HUES64 (cell line): Measurements from ENCODE around the gene USP40.

Source experiments
- H3K27ac ChIP-seq: 2 replicates; pipeline ENCODE4 v1.7.0; 2013; ENCODE audit warnings: low read depth, low read length, inconsistent platforms
- H3K27me3 ChIP-seq: 2 replicates; pipeline ENCODE4 v1.6.1; 2013; ENCODE audit warnings: mild to moderate bottlenecking, low read length; ENCODE audit not compliant: insufficient read depth
- H3K36me3 ChIP-seq: 2 replicates; pipeline ENCODE4 v1.6.1; 2013; ENCODE audit warnings: mild to moderate bottlenecking, low read length; ENCODE audit not compliant: insufficient read depth
- H3K4me1 ChIP-seq: 2 replicates; pipeline ENCODE4 v1.6.1; 2013; ENCODE audit warnings: mild to moderate bottlenecking, low read length, moderate library complexity; ENCODE audit not compliant: insufficient read depth
- H3K4me3 ChIP-seq: 2 replicates; pipeline ENCODE4 v1.5.1; 2013; ENCODE audit warnings: mild to moderate bottlenecking, low read length, moderate library complexity
- H3K9ac ChIP-seq: 2 replicates; pipeline ENCODE4 v1.6.1; 2013; ENCODE audit warnings: mild to moderate bottlenecking, low read depth, low read length
- H3K9me3 ChIP-seq: 2 replicates; pipeline ENCODE4 v1.6.1; 2013; ENCODE audit warnings: low read depth, low read length; ENCODE audit not compliant: insufficient read depth
- WGBS: fragments of 150-250, 120-280 bp; methylation state at CpG from one replicate; pipeline ENCODE4 v1.1.7; 2013; ENCODE audit warnings: missing lambda C conversion rate; 5-methylcytosine and 5-hydroxymethylcytosine counted together

Gene USP40

DNA sequence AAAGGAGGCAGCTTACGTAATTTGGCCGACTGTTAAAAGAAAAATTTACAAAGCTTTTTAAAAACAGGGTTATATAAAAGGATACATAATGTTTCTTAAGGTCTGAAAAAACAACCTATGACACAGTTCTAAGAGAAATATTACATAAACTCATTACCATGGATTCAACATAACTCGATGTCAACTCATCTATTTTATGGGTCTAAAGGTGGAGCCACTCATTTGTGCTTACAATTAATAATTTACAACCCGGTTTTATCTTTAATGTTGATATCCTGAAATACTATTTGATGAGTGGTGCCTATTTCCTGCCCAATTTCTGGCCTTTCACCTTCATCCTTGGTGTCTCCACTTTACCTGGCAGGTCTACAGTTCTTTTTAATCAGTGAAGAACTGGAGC, 15.1 kb downstream of the USP40 start:
- H3K9me3 ChIP-seq = no peaks in the 10 kb centered on the region
- no peak overlapping the region for H3K27ac ChIP-seq
- 0 out of 2 replicates have a peak, but pooled peaks cover 7% of the 10 kb centered on the region for H3K36me3 ChIP-seq
- no peaks in the 10 kb centered on the region for H3K27me3 ChIP-seq
- no peak overlapping the region for H3K4me3 ChIP-seq
- WGBS = 81% methylated on average over 2 of the region's 4 CpGs
- no peaks in the 10 kb centered on the region for H3K4me1 ChIP-seq
- no peak overlapping the region for H3K9ac ChIP-seq

- H3K4me3 ChIP-seq = no peak overlapping the region
- no peaks in the 10 kb centered on the region for H3K27me3 ChIP-seq
- H3K4me1 ChIP-seq = peaks cover 9% of the 10 kb centered on the region; the same call in 1 of the 2 replicates
- H3K9ac ChIP-seq = no peak overlapping the region
- no peak overlapping the region for H3K27ac ChIP-seq
- 93% methylated on average over 4 of the region's 4 CpGs for WGBS
- H3K36me3 ChIP-seq = 0 out of 2 replicates have a peak, but pooled peaks cover 3% of the 10 kb centered on the region
- no peaks in the 10 kb centered on the region for H3K9me3 ChIP-seq
Observed at GRCh38 chr2:233546774-233547173, 19.8 kb downstream of the USP40 start.

GRCh38 chr2:233546101-233546500, 20.5 kb downstream of the USP40 start:
- no peak overlapping the region for H3K9ac ChIP-seq
- peaks cover 9% of the 10 kb centered on the region; the same call in 1 of the 2 replicates for H3K4me1 ChIP-seq
- no peaks in the 10 kb centered on the region for H3K27me3 ChIP-seq
- H3K9me3 ChIP-seq = no peaks in the 10 kb centered on the region
- H3K27ac ChIP-seq = no peak overlapping the region
- no peak overlapping the region for H3K4me3 ChIP-seq
- 0 out of 2 replicates have a peak, but pooled peaks cover 3% of the 10 kb centered on the region for H3K36me3 ChIP-seq

DNA sequence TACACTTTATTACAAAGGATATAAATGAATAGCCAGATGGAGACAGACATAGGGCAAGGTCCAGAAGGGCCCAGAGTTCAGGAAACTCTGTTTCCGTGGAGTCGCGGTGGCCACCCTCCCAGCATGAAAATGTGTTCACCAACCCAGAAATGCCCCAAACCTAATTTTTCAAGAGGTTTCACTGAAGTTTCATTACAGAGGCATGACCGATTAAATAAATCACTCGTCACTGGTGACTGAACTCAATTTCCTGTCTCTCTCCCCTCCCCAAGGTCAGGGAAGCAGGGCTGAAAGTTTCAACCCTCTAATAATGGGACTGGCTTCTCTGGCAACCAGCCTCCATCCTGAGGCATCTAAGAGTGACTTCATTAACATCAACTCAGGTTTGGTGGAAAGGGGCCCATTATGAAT, 22.4 kb downstream of the USP40 start:
- H3K27me3 ChIP-seq = no peaks in the 10 kb centered on the region
- no peak overlapping the region for H3K4me3 ChIP-seq
- peaks cover 9% of the 10 kb centered on the region; the same call in 1 of the 2 replicates for H3K4me1 ChIP-seq
- H3K27ac ChIP-seq = no peak overlapping the region
- WGBS = 96% methylated on average over 5 of the region's 5 CpGs
- no peaks in the 10 kb centered on the region for H3K9me3 ChIP-seq
- H3K9ac ChIP-seq = no peak overlapping the region
- 0 out of 2 replicates have a peak, but pooled peaks cover 3% of the 10 kb centered on the region for H3K36me3 ChIP-seq

GRCh38 chr2:233542507-233542906, 24.1 kb downstream of the USP40 start:
- Histone ChIP-seq H3K4me1 (peaks cover 9% of the 10 kb centered on the region; the same call in 1 of the 2 replicates), H3K27ac (no peak overlapping the region), H3K36me3 (no peaks in the 10 kb centered on the region), H3K9me3 (no peaks in the 10 kb centered on the region), H3K27me3 (no peaks in the 10 kb centered on the region), H3K4me3 (no peak overlapping the region), H3K9ac (no peak overlapping the region)
- WGBS = 93% methylated on average over 5 of the region's 5 CpGs

GRCh38 chr2:233538741-233539140, 27.8 kb downstream of the USP40 start:
- no peak overlapping the region for H3K4me3 ChIP-seq
- no peaks in the 10 kb centered on the region for H3K27me3 ChIP-seq
- WGBS = 93% methylated on average over 4 of the region's 5 CpGs
- no peaks in the 10 kb centered on the region for H3K36me3 ChIP-seq
- H3K9me3 ChIP-seq = no peaks in the 10 kb centered on the region
- H3K27ac ChIP-seq = no peak overlapping the region
- no peaks in the 10 kb centered on the region for H3K4me1 ChIP-seq
- H3K9ac ChIP-seq = no peak overlapping the region

GRCh38 chr2:233535271-233535670, 31.3 kb downstream of the USP40 start:
- Histone ChIP-seq H3K4me3 (no peak overlapping the region), H3K9me3 (no peaks in the 10 kb centered on the region), H3K36me3 (no peaks in the 10 kb centered on the region), H3K9ac (no peak overlapping the region), H3K27me3 (no peaks in the 10 kb centered on the region), H3K27ac (no peak overlapping the region), H3K4me1 (no peaks in the 10 kb centered on the region)

DNA sequence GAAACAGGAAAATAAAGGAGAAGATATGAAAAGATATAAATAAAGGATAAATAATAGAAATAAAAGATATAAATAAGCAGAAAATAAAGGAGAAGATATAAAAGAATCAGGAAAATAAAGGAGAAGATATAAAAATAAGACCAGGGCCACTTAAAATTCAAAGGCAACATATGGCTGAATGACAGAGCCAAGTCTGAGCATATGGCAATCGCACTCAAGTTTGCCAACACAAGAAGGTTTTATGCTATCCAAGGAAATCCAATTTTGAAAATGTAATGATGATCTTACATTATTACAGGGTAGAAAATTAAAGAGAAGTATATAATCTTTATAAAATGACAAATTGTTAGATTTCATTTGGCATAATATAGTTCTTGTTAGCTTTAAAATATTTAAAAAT, 33.6 kb downstream of the USP40 start:
- H3K4me1 ChIP-seq = no peaks in the 10 kb centered on the region
- no peak overlapping the region for H3K4me3 ChIP-seq
- no peak overlapping the region for H3K27ac ChIP-seq
- H3K9ac ChIP-seq = no peak overlapping the region
- H3K9me3 ChIP-seq = no peaks in the 10 kb centered on the region
- H3K27me3 ChIP-seq = no peaks in the 10 kb centered on the region
- WGBS = 94% methylated on average over 1 of the region's 1 CpG
- no peaks in the 10 kb centered on the region for H3K36me3 ChIP-seq

DNA sequence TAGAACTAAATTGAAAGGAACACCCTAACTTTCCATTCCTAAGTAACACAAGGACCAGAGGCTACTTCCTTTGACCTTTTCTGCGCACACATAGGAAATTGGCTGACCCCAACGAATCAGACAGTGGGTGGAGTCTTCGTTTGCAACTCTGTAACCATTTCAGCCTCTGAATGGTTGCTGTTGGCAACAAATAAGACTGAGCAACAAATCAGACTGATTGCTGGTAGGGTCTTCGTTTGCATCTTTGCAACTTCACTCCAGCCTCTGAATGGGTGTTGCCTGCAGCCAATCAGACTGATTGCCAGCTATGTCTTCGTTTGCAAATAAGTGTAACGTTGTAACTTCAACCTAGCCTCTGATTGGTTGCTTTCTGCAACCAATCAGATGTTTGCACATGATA, 34.6 kb downstream of the USP40 start:
- H3K4me3 ChIP-seq = no peak overlapping the region
- no peaks in the 10 kb centered on the region for H3K4me1 ChIP-seq
- no peak overlapping the region for H3K9ac ChIP-seq
- no peaks in the 10 kb centered on the region for H3K36me3 ChIP-seq
- no peaks in the 10 kb centered on the region for H3K27me3 ChIP-seq
- WGBS = 77% methylated on average over 6 of the region's 6 CpGs
- H3K27ac ChIP-seq = no peak overlapping the region
- no peaks in the 10 kb centered on the region for H3K9me3 ChIP-seq

- H3K27me3 ChIP-seq = no peaks in the 10 kb centered on the region
- H3K9me3 ChIP-seq = no peaks in the 10 kb centered on the region
- H3K4me1 ChIP-seq = no peaks in the 10 kb centered on the region
- H3K27ac ChIP-seq = no peak overlapping the region
- no peak overlapping the region for H3K4me3 ChIP-seq
- H3K36me3 ChIP-seq = no peaks in the 10 kb centered on the region
- H3K9ac ChIP-seq = no peak overlapping the region
- 93% methylated on average over 1 of the region's 1 CpG for WGBS
Observed at GRCh38 chr2:233530381-233530780, 36.2 kb downstream of the USP40 start.

DNA sequence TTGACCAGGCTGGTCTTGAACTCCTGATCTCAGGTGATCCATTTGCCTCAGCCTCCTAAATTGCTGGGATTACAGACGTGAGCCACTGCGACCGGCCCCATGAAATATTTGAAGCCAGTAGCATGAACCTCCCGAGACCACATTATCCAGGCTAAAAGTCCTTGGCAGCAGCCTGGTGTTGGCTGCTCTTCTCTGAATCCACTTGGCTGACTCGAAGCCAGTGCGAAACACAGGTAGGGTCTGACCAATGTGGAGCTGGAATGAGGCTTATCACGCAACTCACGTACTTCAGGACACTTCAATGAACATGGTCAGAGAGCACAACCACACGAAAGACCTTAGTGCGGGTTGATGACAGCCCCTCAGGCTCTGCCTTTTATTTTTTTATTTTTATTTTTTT, 38.4 kb downstream of the USP40 start:
- H3K27me3 ChIP-seq = no peaks in the 10 kb centered on the region
- H3K36me3 ChIP-seq = no peaks in the 10 kb centered on the region
- no peak overlapping the region for H3K27ac ChIP-seq
- no peak overlapping the region for H3K9ac ChIP-seq
- WGBS = 97% methylated on average over 10 of the region's 10 CpGs
- no peaks in the 10 kb centered on the region for H3K9me3 ChIP-seq
- no peak overlapping the region for H3K4me3 ChIP-seq
- no peaks in the 10 kb centered on the region for H3K4me1 ChIP-seq

DNA sequence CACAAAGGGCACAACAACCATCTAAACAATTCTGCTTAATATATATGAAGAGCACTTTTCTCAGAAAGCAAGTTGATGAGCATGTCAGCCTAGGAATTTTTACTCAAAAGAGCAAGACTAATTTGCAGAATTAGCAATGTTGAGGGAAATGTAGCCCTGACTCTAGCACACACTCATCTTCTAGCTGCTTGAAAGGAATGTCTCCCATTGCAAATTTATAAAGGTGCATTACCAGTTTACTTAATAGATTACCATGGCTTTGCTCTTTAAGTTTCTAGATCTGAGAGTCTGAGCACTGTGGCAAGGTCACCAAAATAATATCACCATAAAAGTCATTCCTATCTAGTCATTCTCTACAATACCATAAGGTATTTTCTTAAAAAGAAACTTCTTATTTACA, 40.8 kb downstream of the USP40 start:
- no peak overlapping the region for H3K27ac ChIP-seq
- H3K9me3 ChIP-seq = no peaks in the 10 kb centered on the region
- no peaks in the 10 kb centered on the region for H3K36me3 ChIP-seq
- H3K4me1 ChIP-seq = no peaks in the 10 kb centered on the region
- H3K27me3 ChIP-seq = no peaks in the 10 kb centered on the region
- H3K4me3 ChIP-seq = no peak overlapping the region
- no peak overlapping the region for H3K9ac ChIP-seq
